K562 (cell line): Measurements from ENCODE around the gene CRYBA4. TPM values are rescaled to one million over a fixed set of nuclear protein-coding genes. Genes with fewer than 3 reads are reported as not detected.

Experiments used
- ARID1B ChIP-seq: fragments of 450-650 bp; IDR thresholded peaks from 2 replicates; pipeline ENCODE4 v1.6.1; 2016; ENCODE audit warnings: antibody characterized with exemption, mild to moderate bottlenecking, inconsistent platforms
- CEBPB ChIP-seq: fragments of 450-650 bp; IDR thresholded peaks from 2 replicates; pipeline ENCODE4 v1.6.1; 2016; ENCODE audit warnings: missing genetic modification characterization, missing compliant biosample characterization
- FOXK1 ChIP-seq: sonication (generic); formaldehyde crosslinking; IDR thresholded peaks from 2 replicates; pipeline ENCODE4 v1.8.0; 2022; ENCODE audit warnings: missing genetic modification reagents, mild to moderate bottlenecking, borderline replicate concordance
- HDAC1 ChIP-seq, 2 experiments: fragments of 450-650 bp; IDR thresholded peaks; 2 replicates each; pipeline ENCODE4 v1.6.1; 2016 to 2017; ENCODE audit warnings: inconsistent platforms in 1 of 2, mild to moderate bottlenecking in 1 of 2, moderate library complexity in 1 of 2
- LARP7 ChIP-seq: fragments of 450-650 bp; IDR thresholded peaks from 2 replicates; pipeline ENCODE4 v1.6.1; 2016
- MAFG ChIP-seq: fragments of 450-650 bp; conservative IDR thresholded peaks from 2 replicates; pipeline ENCODE4 v1.6.1; 2016; ENCODE audit warnings: missing genetic modification characterization, missing compliant biosample characterization
- NFATC3 ChIP-seq: fragments of 450-650 bp; IDR thresholded peaks from 2 replicates; pipeline ENCODE4 v1.6.1; 2017; ENCODE audit warnings: mild to moderate bottlenecking
- NFIC ChIP-seq: fragments of 450-650 bp; IDR thresholded peaks from 2 replicates; pipeline ENCODE4 v1.6.1; 2017; ENCODE audit warnings: mild to moderate bottlenecking, inconsistent platforms
- SMARCB1 ChIP-seq: IDR thresholded peaks from 2 replicates; pipeline ENCODE4 v1.6.1; 2011; ENCODE audit warnings: improper control_type of control experiment, low read depth; ENCODE audit not compliant: insufficient read length
- SRSF1 ChIP-seq: fragments of 200-400 bp; formaldehyde crosslinking; IDR thresholded peaks from 2 replicates; pipeline ENCODE4 v1.6.1; 2017; ENCODE audit warnings: mild to moderate bottlenecking, low read depth, low read length, moderate library complexity
- ZFP36 ChIP-seq: fragments of 150-350 bp; IDR thresholded peaks from 2 replicates; pipeline ENCODE4 v1.6.1; 2018; ENCODE audit warnings: low read length, low read depth; ENCODE audit not compliant: partially characterized antibody
- ZNF121 ChIP-seq: sonication (generic); formaldehyde crosslinking; conservative IDR thresholded peaks from 2 replicates; pipeline ENCODE4 v1.8.0; 2022; ENCODE audit warnings: missing genetic modification reagents
- ZNF212 ChIP-seq: fragments of 450-650 bp; formaldehyde crosslinking; IDR thresholded peaks from 2 replicates; pipeline ENCODE4 v1.4.0; 2020; ENCODE audit warnings: mild to moderate bottlenecking
- ZNF561 ChIP-seq: fragments of 450-650 bp; formaldehyde crosslinking; conservative IDR thresholded peaks from 2 replicates; pipeline ENCODE4 v1.4.0; 2020; ENCODE audit warnings: mild to moderate bottlenecking, moderate library complexity
- ZNF830 ChIP-seq: fragments of 250-450 bp; sonication (Bioruptor Pico); IDR thresholded peaks from 2 replicates; pipeline ENCODE4 v1.5.0; 2021; ENCODE audit warnings: mild to moderate bottlenecking
- ZSCAN32 ChIP-seq: fragments of 450-650 bp; formaldehyde crosslinking; IDR thresholded peaks from 2 replicates; pipeline ENCODE4 v1.4.0; 2020; ENCODE audit warnings: mild to moderate bottlenecking, moderate library complexity
- polyA plus RNA-seq, 8 experiments: library from polyadenylated mRNA; depleted of rRNA in 4 of 8; stranded (reverse) in 5 of 8; unstranded in 3 of 8; fragments of >200 nt; fragmentation: Nextera tagmentation in 2 of 8; fragmentation: Illumina TruSeq in 1 of 8; extraction: Ambion mirVana in 2 of 8; extraction: Trizol in 1 of 8; gene quantifications; 2 replicates each; pipeline versions ENCODE4 v1.2.1 to v1.2.3, GENCODE V29; 2011 to 2014; ENCODE audit warnings: inconsistent platforms in 1 of 8, missing spikeins in 1 of 8
- total RNA-seq, 7 experiments: library from RNA; depleted of rRNA in 6 of 7; stranded (reverse); fragments of >200 nt in 6 of 7; fragmentation: Illumina TruSeq in 2 of 7; extraction: Trizol in 2 of 7; gene quantifications; 2 replicates each; pipeline versions ENCODE4 v1.2.1 to v1.2.3, GENCODE V29; 2011 to 2021; ENCODE audit warnings: low replicate concordance in 1 of 7
- TF ChIP-seq, protein P1 (sequence below): fragments of 450-650 bp; IDR thresholded peaks from 2 replicates; pipeline ENCODE4 v1.6.1; 2016; ENCODE audit warnings: low read depth
- TF ChIP-seq, protein P2 (sequence below): fragments of 450-650 bp; IDR thresholded peaks from 2 replicates; pipeline ENCODE4 v1.6.1; 2016; ENCODE audit warnings: borderline replicate concordance

CRYBA4 gene
- total and polyA plus RNA-seq, 9 of the 15 experiments (the other 6 are each of a cell fraction or from before 2014, with no cell fraction given) = 0.59 to 3.3 (median 1.6) TPM

DNA sequence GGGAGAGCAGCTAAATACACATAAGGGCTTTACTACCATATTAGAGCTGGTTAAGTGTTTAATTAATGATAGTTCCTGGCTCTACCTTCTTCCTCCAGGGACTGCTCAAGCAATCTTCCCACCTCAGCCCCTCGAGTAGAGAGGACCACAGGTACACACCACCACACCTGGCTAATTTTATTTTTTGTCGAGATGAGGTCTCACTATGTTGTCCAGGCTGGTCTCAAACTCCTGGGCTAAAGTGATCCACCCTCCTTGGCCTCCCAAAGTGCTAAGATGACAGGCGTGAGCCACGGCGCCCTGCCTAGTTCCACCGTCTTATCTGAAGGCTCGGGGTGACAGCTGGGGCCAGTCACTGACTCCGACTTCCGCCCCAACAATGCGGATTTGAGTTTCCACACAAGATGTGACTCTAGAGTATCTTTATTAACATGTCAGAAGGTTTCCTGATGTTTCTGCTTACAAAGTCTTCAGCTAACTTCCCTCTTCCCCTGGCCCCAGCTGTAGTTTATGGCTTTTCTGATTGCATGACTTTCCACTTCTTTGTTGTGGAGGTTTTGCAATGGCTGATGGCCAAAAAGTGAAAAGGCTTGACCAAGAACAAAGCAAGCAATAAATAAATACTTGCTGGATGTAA lies 48.6 kb upstream of the CRYBA4 start (continued):
- TF ChIP-seq, protein P1, sequence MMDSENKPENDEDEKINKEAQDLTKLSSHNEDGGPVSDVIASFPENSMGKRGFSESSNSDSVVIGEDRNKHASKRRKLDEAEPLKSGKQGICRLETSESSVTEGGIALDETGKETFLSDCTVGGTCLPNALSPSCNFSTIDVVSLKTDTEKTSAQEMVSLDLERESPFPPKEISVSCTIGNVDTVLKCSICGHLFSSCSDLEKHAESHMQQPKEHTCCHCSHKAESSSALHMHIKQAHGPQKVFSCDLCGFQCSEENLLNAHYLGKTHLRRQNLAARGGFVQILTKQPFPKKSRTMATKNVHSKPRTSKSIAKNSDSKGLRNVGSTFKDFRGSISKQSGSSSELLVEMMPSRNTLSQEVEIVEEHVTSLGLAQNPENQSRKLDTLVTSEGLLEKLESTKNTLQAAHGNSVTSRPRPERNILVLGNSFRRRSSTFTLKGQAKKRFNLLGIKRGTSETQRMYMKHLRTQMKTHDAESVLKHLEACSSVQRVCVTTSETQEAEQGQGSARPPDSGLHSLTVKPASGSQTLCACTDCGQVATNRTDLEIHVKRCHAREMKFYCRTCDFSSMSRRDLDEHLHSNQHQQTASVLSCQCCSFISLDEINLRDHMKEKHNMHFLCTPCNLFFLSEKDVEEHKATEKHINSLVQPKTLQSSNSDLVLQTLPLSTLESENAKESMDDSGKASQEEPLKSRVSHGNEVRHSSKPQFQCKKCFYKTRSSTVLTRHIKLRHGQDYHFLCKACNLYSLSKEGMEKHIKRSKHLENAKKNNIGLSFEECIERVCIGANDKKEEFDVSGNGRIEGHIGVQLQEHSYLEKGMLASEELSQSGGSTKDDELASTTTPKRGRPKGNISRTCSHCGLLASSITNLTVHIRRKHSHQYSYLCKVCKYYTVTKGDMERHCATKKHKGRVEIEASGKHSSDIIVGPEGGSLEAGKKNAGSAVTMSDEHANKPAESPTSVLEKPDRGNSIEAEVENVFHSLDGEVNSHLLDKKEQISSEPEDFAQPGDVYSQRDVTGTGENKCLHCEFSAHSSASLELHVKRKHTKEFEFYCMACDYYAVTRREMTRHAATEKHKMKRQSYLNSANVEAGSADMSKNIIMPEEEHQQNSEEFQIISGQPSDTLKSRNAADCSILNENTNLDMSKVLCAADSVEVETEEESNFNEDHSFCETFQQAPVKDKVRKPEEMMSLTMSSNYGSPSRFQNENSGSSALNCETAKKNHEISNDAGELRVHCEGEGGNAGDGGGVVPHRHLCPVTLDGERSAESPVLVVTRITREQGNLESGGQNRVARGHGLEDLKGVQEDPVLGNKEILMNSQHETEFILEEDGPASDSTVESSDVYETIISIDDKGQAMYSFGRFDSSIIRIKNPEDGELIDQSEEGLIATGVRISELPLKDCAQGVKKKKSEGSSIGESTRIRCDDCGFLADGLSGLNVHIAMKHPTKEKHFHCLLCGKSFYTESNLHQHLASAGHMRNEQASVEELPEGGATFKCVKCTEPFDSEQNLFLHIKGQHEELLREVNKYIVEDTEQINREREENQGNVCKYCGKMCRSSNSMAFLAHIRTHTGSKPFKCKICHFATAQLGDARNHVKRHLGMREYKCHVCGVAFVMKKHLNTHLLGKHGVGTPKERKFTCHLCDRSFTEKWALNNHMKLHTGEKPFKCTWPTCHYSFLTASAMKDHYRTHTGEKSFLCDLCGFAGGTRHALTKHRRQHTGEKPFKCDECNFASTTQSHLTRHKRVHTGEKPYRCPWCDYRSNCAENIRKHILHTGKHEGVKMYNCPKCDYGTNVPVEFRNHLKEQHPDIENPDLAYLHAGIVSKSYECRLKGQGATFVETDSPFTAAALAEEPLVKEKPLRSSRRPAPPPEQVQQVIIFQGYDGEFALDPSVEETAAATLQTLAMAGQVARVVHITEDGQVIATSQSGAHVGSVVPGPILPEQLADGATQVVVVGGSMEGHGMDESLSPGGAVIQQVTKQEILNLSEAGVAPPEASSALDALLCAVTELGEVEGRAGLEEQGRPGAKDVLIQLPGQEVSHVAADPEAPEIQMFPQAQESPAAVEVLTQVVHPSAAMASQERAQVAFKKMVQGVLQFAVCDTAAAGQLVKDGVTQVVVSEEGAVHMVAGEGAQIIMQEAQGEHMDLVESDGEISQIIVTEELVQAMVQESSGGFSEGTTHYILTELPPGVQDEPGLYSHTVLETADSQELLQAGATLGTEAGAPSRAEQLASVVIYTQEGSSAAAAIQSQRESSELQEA = no peak
- TF ChIP-seq ZSCAN32 = no peak
- TF ChIP-seq NFIC = peak; percentile 67
- no peak for TF ChIP-seq SRSF1
- peak; percentile 71 for TF ChIP-seq ARID1B
- TF ChIP-seq ZFP36 = no peak
- TF ChIP-seq ZNF212 = no peak
- no peak for TF ChIP-seq ZNF830
- TF ChIP-seq SMARCB1 = no peak
- TF ChIP-seq FOXK1 (CRISPR knock-in tag) = no peak
- TF ChIP-seq NFATC3 = no peak
- TF ChIP-seq LARP7 = no peak
- TF ChIP-seq ZNF121 (CRISPR knock-in tag) = peak; percentile 57
- TF ChIP-seq CEBPB = peak; percentile 59
- TF ChIP-seq HDAC1 (IDR thresholded peaks at IDR 0.05) = peak in 1 of 2 experiments; percentile 73; a peak in 1 of 4 replicates
- TF ChIP-seq, protein P2, sequence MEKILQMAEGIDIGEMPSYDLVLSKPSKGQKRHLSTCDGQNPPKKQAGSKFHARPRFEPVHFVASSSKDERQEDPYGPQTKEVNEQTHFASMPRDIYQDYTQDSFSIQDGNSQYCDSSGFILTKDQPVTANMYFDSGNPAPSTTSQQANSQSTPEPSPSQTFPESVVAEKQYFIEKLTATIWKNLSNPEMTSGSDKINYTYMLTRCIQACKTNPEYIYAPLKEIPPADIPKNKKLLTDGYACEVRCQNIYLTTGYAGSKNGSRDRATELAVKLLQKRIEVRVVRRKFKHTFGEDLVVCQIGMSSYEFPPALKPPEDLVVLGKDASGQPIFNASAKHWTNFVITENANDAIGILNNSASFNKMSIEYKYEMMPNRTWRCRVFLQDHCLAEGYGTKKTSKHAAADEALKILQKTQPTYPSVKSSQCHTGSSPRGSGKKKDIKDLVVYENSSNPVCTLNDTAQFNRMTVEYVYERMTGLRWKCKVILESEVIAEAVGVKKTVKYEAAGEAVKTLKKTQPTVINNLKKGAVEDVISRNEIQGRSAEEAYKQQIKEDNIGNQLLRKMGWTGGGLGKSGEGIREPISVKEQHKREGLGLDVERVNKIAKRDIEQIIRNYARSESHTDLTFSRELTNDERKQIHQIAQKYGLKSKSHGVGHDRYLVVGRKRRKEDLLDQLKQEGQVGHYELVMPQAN = peak; percentile 53; the same call in 1 of the 2 replicates
- no peak for TF ChIP-seq ZNF561 (CRISPR knock-in tag)
- 0 out of 2 replicates have a peak, but pooled peaks have one; percentile 7 for TF ChIP-seq MAFG (tag)
